ENCODE data around the gene SYNE2. TPM values are rescaled to one million over a fixed set of nuclear protein-coding genes. Genes with fewer than 3 reads are reported as not detected.

The SYNE2 gene
- total and polyA plus RNA-seq, 2 donors from 2014 or later, result 65.9 to 461 TPM

DNA sequence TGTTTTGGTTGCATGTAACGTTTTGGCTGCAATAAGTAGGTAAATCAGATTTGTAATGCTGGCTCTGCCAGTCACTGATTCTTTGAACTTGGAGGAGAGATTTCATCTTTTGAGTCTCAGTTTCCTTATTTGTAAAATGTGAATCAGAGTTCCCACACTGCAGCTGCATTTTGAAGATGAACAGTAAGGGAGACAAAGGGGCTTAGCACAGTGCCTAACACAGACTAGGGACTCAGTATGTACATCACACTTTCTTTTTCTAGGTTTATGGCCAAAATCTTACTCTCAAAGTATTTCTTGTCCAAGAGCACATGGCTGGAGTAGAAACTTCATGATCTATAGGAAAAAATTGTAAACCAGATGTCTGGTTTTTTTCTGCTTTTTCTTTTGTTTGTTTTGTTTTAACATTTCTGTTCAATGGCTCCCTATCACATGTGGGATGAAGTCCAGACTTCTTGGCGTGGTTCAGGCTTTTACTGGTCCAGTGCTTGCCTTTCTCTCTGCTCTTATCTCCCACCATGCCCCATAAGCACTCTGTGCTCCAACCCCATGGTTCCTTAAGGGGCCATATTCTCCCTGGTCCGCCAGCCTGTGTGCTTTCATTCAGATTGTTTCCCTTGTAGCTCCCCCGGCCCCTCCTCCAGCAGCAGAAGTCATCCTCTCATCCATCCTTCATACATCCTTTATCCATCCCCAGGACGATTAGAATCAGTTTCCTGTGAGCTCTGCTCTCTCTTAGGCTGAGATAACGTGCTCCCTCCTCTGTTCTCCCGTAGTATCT is 58.0 kb downstream of the SYNE2 start:
- no peak overlapping the region for H3K4me3 ChIP-seq (ENCODE audit: low read length in 3 of 3)
- peaks cover 0 to 9% (median 3%) of the 10 kb centered on the region in 3 donors for H3K36me3 ChIP-seq (ENCODE audit: control insufficient read depth in 2 of 3, insufficient read depth in 3 of 3, low read length in 3 of 3)
- TF ChIP-seq, protein P1, sequence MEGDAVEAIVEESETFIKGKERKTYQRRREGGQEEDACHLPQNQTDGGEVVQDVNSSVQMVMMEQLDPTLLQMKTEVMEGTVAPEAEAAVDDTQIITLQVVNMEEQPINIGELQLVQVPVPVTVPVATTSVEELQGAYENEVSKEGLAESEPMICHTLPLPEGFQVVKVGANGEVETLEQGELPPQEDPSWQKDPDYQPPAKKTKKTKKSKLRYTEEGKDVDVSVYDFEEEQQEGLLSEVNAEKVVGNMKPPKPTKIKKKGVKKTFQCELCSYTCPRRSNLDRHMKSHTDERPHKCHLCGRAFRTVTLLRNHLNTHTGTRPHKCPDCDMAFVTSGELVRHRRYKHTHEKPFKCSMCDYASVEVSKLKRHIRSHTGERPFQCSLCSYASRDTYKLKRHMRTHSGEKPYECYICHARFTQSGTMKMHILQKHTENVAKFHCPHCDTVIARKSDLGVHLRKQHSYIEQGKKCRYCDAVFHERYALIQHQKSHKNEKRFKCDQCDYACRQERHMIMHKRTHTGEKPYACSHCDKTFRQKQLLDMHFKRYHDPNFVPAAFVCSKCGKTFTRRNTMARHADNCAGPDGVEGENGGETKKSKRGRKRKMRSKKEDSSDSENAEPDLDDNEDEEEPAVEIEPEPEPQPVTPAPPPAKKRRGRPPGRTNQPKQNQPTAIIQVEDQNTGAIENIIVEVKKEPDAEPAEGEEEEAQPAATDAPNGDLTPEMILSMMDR (IDR thresholded peaks at IDR 0.05; ENCODE audit: borderline replicate concordance, extremely low read depth, insufficient read depth), result no peak
- DNase-seq (no peak), FAIRE-seq (no peak)
- no peak overlapping the region for H3K27ac ChIP-seq (ENCODE audit: low read depth in 2 of 2, low read length in 2 of 2)
- no peaks in the 10 kb centered on the region for H3K27me3 ChIP-seq (ENCODE audit: control insufficient read depth, insufficient read depth, low read length)
- intact Hi-C loops (cut with DNase I), result no loop called here
- H3K9me3 ChIP-seq (ENCODE audit: control insufficient read depth in 2 of 3, insufficient read depth in 1 of 3, low read length in 3 of 3), result no peaks in the 10 kb centered on the region
- peaks cover 0 to 10% (median 0%) of the 10 kb centered on the region in 3 donors for H3K4me1 ChIP-seq (ENCODE audit: control insufficient read depth in 2 of 3, insufficient read depth in 2 of 3, low read depth in 1 of 3, low read length in 3 of 3)
- H3K9ac ChIP-seq (ENCODE audit: low read length in 3 of 3), result no peak overlapping the region

DNA sequence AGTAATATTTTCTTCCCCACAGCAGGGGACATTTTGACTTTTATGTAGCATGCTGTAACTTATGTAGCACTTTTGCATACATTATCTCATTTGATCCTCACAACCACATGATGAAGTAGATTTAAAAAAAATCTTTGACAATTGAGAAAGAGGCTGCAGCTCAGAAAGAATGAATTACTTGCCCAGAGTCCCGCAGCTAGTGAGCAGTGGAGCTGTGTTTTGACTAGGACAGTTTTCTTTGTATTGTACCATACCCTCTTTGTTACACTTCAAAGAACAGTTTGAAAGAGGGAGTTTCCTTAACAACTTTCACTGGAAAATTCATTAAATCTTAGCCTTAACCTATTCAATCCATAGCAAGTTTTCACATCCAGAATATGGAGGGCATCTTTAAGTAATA is 58.6 kb downstream of the SYNE2 start:
- FAIRE-seq, result no peak
- Histone ChIP-seq H3K4me1 (ENCODE audit: control insufficient read depth in 2 of 3, insufficient read depth in 2 of 3, low read depth in 1 of 3, low read length in 3 of 3) (peaks cover 0 to 10% (median 0%) of the 10 kb centered on the region in 3 donors), H3K4me3 (ENCODE audit: low read length in 3 of 3) (no peak overlapping the region), H3K27ac (ENCODE audit: low read depth in 2 of 2, low read length in 2 of 2) (no peak overlapping the region), H3K9me3 (ENCODE audit: control insufficient read depth in 2 of 3, insufficient read depth in 1 of 3, low read length in 3 of 3) (no peaks in the 10 kb centered on the region), H3K9ac (ENCODE audit: low read length in 3 of 3) (no peak overlapping the region), H3K27me3 (ENCODE audit: control insufficient read depth, insufficient read depth, low read length) (no peaks in the 10 kb centered on the region), H3K36me3 (ENCODE audit: control insufficient read depth in 2 of 3, insufficient read depth in 3 of 3, low read length in 3 of 3) (peaks cover 0 to 9% (median 3%) of the 10 kb centered on the region in 3 donors)
- no peak for DNase-seq
- TF ChIP-seq, protein P1 (IDR thresholded peaks at IDR 0.05; ENCODE audit: borderline replicate concordance, extremely low read depth, insufficient read depth), result no peak
- intact Hi-C loops (cut with DNase I), result no loop called here

DNA sequence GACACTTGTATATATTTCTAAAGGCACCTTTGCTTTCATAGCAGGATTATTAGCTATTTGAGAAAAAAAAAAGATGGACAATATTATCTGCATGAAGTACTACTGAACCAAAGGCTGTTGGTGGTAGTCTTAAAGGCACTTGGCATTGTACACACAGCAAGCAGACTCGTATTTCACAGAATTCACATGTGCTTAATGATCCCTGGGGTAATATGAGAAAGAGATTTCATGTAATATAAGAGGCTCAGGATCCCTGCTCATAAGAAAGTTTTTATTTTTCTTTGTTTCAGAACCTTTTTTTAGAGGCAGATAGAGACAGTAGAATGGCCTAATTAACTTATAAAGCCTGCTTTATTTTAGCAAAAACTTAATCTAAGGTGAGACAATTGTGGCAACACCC is 59.5 kb downstream of the SYNE2 start:
- intact Hi-C loops (cut with DNase I), result no loop called here
- FAIRE-seq (no peak), DNase-seq (peak in 2 of 5 donors; percentile 77 to 86)
- Histone ChIP-seq H3K27ac (ENCODE audit: low read depth in 2 of 2, low read length in 2 of 2) (no peak overlapping the region), H3K4me3 (ENCODE audit: low read length in 3 of 3) (no peak overlapping the region), H3K27me3 (ENCODE audit: control insufficient read depth, insufficient read depth, low read length) (no peaks in the 10 kb centered on the region), H3K36me3 (ENCODE audit: control insufficient read depth in 2 of 3, insufficient read depth in 3 of 3, low read length in 3 of 3) (peaks cover 0 to 9% (median 3%) of the 10 kb centered on the region in 3 donors), H3K9ac (ENCODE audit: low read length in 3 of 3) (no peak overlapping the region), H3K4me1 (ENCODE audit: control insufficient read depth in 2 of 3, insufficient read depth in 2 of 3, low read depth in 1 of 3, low read length in 3 of 3) (peaks cover 0 to 10% (median 0%) of the 10 kb centered on the region in 3 donors), H3K9me3 (ENCODE audit: control insufficient read depth in 2 of 3, insufficient read depth in 1 of 3, low read length in 3 of 3) (no peaks in the 10 kb centered on the region)
- TF ChIP-seq, protein P1 (IDR thresholded peaks at IDR 0.05; ENCODE audit: borderline replicate concordance, extremely low read depth, insufficient read depth), result no peak

All from kidney (tissue), 14 donors.